CD14-positive monocyte (primary cell): Measurements from ENCODE around the gene TSPAN7. TPM values are rescaled to one million over a fixed set of nuclear protein-coding genes. Genes with fewer than 3 reads are reported as not detected.

Source experiments
- DNase-seq, 3 donors: peaks; one replicate each; pipeline ENCODE4 v3.0.0-alpha.2; 2011 to 2022
- H2AFZ ChIP-seq: 2 replicates; pipeline ENCODE4 v1.6.0; 2012; ENCODE audit warnings: mild to moderate bottlenecking, low read depth, low read length, inconsistent platforms; ENCODE audit not compliant: insufficient read depth, poor library complexity, severe bottlenecking
- H3K27ac ChIP-seq, 2 donors: 1 replicate in 1 of 2; 2 replicates in 1 of 2; pipeline ENCODE4 v1.5.1; 2012 to 2013; ENCODE audit warnings: low read length in 2 of 2, control low read depth in 1 of 2, inconsistent platforms in 1 of 2, low read depth in 1 of 2, mild to moderate bottlenecking in 1 of 2
- H3K27me3 ChIP-seq, 2 donors: one replicate each; pipeline versions ENCODE4 v1.6.0 to v1.6.1; 2011 to 2013; ENCODE audit warnings: low read length in 2 of 2; ENCODE audit not compliant: control insufficient read depth in 2 of 2, insufficient read depth in 2 of 2
- H3K36me3 ChIP-seq, 2 donors: replicated peaks in 1 of 2; 1 replicate in 1 of 2; 2 replicates in 1 of 2; pipeline versions ENCODE4 v1.5.1 to v1.6.1; 2012 to 2013; ENCODE audit warnings: low read length in 2 of 2, control low read depth in 1 of 2, inconsistent platforms in 1 of 2, mild to moderate bottlenecking in 1 of 2; ENCODE audit not compliant: insufficient read depth in 2 of 2, control insufficient read depth in 1 of 2
- H3K4me1 ChIP-seq, 2 donors: 1 replicate in 1 of 2; 2 replicates in 1 of 2; pipeline versions ENCODE4 v1.5.1 to v1.6.1; 2012 to 2013; ENCODE audit warnings: low read length in 2 of 2, control low read depth in 1 of 2, inconsistent platforms in 1 of 2, mild to moderate bottlenecking in 1 of 2, moderate library complexity in 1 of 2; ENCODE audit not compliant: insufficient read depth in 2 of 2, control insufficient read depth in 1 of 2
- H3K4me2 ChIP-seq: replicated peaks from 2 replicates; pipeline ENCODE3; 2012; ENCODE audit warnings: low read length, moderate library complexity, mild to moderate bottlenecking; ENCODE audit not compliant: poor library complexity, severe bottlenecking; ENCODE audit errors: extremely low read depth
- H3K4me3 ChIP-seq, 3 experiments: fragments of 200-600 bp in 1 of 3; sonication (generic) in 1 of 3; replicated peaks in 1 of 3; 1 replicate in 2 of 3; 2 replicates in 1 of 3; pipeline ENCODE4 v1.5.1; 2011 to 2013; ENCODE audit warnings: low read length in 3 of 3, mild to moderate bottlenecking in 3 of 3, control low read depth in 2 of 3, low read depth in 2 of 3, inconsistent platforms in 1 of 3, moderate library complexity in 1 of 3
- H3K79me2 ChIP-seq: 2 replicates; pipeline ENCODE4 v1.6.0; 2012; ENCODE audit warnings: mild to moderate bottlenecking, control low read depth, inconsistent platforms, low read length, moderate library complexity; ENCODE audit not compliant: insufficient read depth
- H3K9ac ChIP-seq: 2 replicates; pipeline ENCODE4 v1.6.0; 2017; ENCODE audit warnings: low read length, mild to moderate bottlenecking; ENCODE audit not compliant: insufficient read depth, poor library complexity, severe bottlenecking
- H3K9me3 ChIP-seq, 2 donors: replicated peaks in 1 of 2; 1 replicate in 1 of 2; 2 replicates in 1 of 2; pipeline versions ENCODE4 v1.5.1 to v1.6.1; 2012 to 2013; ENCODE audit warnings: low read length in 2 of 2, control low read depth in 1 of 2; ENCODE audit not compliant: control insufficient read depth in 1 of 2, insufficient read depth in 1 of 2
- H4K20me1 ChIP-seq: 2 replicates; pipeline ENCODE4 v1.6.0; 2012; ENCODE audit warnings: mild to moderate bottlenecking, low read length, control low read depth, moderate library complexity; ENCODE audit not compliant: insufficient read depth
- H3K27ac Mint-ChIP-seq, 7 donors: one replicate each; pipeline ENCODE4 v1.8.0; 2020; ENCODE audit warnings: mild to moderate bottlenecking in 7 of 7, mixed read lengths in 7 of 7, moderate library complexity in 6 of 7, inconsistent platforms in 2 of 7
- H3K27me3 Mint-ChIP-seq, 3 donors: one replicate each; pipeline ENCODE4 v1.8.0; 2021 to 2022; ENCODE audit warnings: low read depth in 3 of 3, mild to moderate bottlenecking in 3 of 3, mixed read lengths in 3 of 3, moderate library complexity in 3 of 3, inconsistent platforms in 1 of 3
- H3K36me3 Mint-ChIP-seq, 2 donors: one replicate each; pipeline ENCODE4 v1.8.0; 2020; ENCODE audit warnings: mixed read lengths in 2 of 2, inconsistent platforms in 1 of 2, mild to moderate bottlenecking in 1 of 2
- H3K4me1 Mint-ChIP-seq: one replicate; pipeline ENCODE4 v1.8.0; 2020; ENCODE audit warnings: mild to moderate bottlenecking, mixed read lengths
- H3K4me3 Mint-ChIP-seq, 2 donors: one replicate each; pipeline ENCODE4 v1.8.0; 2020; ENCODE audit warnings: mild to moderate bottlenecking in 2 of 2, mixed read lengths in 2 of 2, moderate library complexity in 1 of 2
- H3K9me3 Mint-ChIP-seq, 7 donors: one replicate each; pipeline ENCODE4 v1.8.0; 2020 to 2022; ENCODE audit warnings: mixed read lengths in 7 of 7, mild to moderate bottlenecking in 6 of 7, moderate library complexity in 6 of 7, inconsistent platforms in 2 of 7
- WGBS: methylation state at CpG from one replicate; pipeline ENCODE4 v1.1.5; 2013; ENCODE audit warnings: missing lambda C conversion rate; ENCODE audit not compliant: insufficient coverage; 5-methylcytosine and 5-hydroxymethylcytosine counted together
- intact Hi-C, 2 donors: fragments of 100-400 bp; cut with micrococcal nuclease; formaldehyde crosslinking; loops; one replicate each; pipeline versions ENCODE4 v1.15.0 to v1.15.1; 2023
- polyA plus RNA-seq, 3 donors: library from polyadenylated mRNA; depleted of rRNA in 1 of 3; unstranded in 2 of 3; stranded (reverse) in 1 of 3; fragments of 300-500 nt in 2 of 3; fragments of >200 nt in 1 of 3; fragmentation: Illumina TruSeq in 2 of 3; gene quantifications; 1 replicate in 2 of 3; 2 replicates in 1 of 3; pipeline ENCODE4 v1.2.3, GENCODE V29; 2012 to 2021
- TF ChIP-seq, protein P1 (sequence below): fragments of 200-600 bp; IDR thresholded peaks from one replicate; pipeline ENCODE4 v1.8.0; 2022; ENCODE audit warnings: antibody characterized with exemption, mild to moderate bottlenecking

The TSPAN7 gene
- polyA plus RNA-seq, 3 donors, result not detected

DNA sequence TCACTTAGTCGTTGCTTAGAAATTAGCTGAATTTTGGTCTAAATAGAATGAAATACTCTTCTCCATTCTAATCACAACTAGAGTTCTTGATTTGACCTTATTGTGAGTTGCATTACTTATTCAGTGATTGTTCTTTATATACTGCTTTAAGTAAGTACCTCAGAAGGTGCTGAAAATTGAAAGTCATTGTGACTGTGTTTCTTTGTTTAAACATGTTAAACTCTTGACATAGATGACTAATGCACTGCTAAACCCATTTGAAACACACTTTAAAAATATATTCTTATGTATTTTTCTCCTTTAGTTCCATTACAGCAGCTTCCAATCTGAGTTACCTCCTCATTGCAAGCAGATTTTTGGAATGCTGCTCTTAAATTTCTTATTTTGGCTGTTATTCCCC is 9.1 kb downstream of the TSPAN7 start:
- Histone ChIP-seq H3K27me3 (no peaks in the 10 kb centered on the region), H3K79me2 (no peaks in the 10 kb centered on the region)
- H3K4me3 Mint-ChIP-seq, result no peak overlapping the region

DNA sequence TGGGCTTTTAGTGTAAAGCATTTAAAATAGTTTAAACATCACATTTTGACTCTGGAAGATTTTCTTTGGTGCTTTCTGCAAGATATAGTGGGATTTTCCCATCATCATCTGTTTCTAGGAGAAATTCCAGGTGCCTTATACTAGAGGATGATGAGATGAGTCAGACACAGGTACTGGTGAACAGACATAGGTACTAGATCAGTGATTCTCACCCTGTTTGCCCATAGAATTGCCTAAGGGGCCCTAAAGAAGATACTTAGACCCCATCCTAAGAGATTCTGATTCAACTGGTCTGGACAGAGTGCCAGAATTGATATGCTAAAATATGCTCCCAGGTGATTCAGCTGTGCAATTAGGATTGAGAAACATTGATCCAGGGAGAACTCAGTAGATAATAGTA is 9.7 kb downstream of the TSPAN7 start:
- Histone ChIP-seq H3K27ac (no peak overlapping the region), H3K4me3 (no peak overlapping the region), H3K27me3 (no peaks in the 10 kb centered on the region), H3K36me3 (no peaks in the 10 kb centered on the region), H3K9ac (no peak overlapping the region), H3K4me2 (no peak overlapping the region), H4K20me1 (no peaks in the 10 kb centered on the region), H3K9me3 (no peaks in the 10 kb centered on the region), H3K4me1 (no peaks in the 10 kb centered on the region), H2AFZ (no peak overlapping the region), H3K79me2 (no peaks in the 10 kb centered on the region)
- Mint-ChIP-seq H3K9me3 (peaks cover 0 to 4% (median 0%) of the 10 kb centered on the region in 7 donors), H3K27ac (no peak overlapping the region), H3K36me3 (no peaks in the 10 kb centered on the region), H3K4me1 (no peaks in the 10 kb centered on the region), H3K4me3 (no peak overlapping the region), H3K27me3 (peaks cover 0 to 4% (median 0%) of the 10 kb centered on the region in 3 donors)
- TF ChIP-seq, protein P1, sequence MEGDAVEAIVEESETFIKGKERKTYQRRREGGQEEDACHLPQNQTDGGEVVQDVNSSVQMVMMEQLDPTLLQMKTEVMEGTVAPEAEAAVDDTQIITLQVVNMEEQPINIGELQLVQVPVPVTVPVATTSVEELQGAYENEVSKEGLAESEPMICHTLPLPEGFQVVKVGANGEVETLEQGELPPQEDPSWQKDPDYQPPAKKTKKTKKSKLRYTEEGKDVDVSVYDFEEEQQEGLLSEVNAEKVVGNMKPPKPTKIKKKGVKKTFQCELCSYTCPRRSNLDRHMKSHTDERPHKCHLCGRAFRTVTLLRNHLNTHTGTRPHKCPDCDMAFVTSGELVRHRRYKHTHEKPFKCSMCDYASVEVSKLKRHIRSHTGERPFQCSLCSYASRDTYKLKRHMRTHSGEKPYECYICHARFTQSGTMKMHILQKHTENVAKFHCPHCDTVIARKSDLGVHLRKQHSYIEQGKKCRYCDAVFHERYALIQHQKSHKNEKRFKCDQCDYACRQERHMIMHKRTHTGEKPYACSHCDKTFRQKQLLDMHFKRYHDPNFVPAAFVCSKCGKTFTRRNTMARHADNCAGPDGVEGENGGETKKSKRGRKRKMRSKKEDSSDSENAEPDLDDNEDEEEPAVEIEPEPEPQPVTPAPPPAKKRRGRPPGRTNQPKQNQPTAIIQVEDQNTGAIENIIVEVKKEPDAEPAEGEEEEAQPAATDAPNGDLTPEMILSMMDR, result no peak
- DNase-seq, result no peak
- intact Hi-C loops, result no loop called here

More for the DNA sequence above, 9.1 kb downstream of the TSPAN7 start:
- no peak for DNase-seq
- H2AFZ ChIP-seq, result no peak overlapping the region
- no peaks in the 10 kb centered on the region for H4K20me1 ChIP-seq
- Mint-ChIP-seq H3K36me3 (no peaks in the 10 kb centered on the region), H3K27me3 (peaks cover 0 to 4% (median 0%) of the 10 kb centered on the region in 3 donors), H3K4me1 (no peaks in the 10 kb centered on the region), H3K9me3 (peaks cover 0 to 4% (median 0%) of the 10 kb centered on the region in 7 donors), H3K27ac (no peak overlapping the region)
- H3K9me3 ChIP-seq, result no peaks in the 10 kb centered on the region
- H3K4me2 ChIP-seq, result no peak overlapping the region
- H3K4me3 ChIP-seq, result no peak overlapping the region
- no peaks in the 10 kb centered on the region for H3K4me1 ChIP-seq
- H3K9ac ChIP-seq, result no peak overlapping the region
- H3K36me3 ChIP-seq, result no peaks in the 10 kb centered on the region
- WGBS, result no CpG with 5 or more reads among the region's 1 CpG
- TF ChIP-seq, protein P1, result no peak
- intact Hi-C loops, result no loop called here
- H3K27ac ChIP-seq, result no peak overlapping the region
